K562 (cell line): Measurements from ENCODE around the gene TLCD5. TPM values are rescaled to one million over a fixed set of nuclear protein-coding genes. Genes with fewer than 3 reads are reported as not detected.

Experiments used
- BMI1 ChIP-seq: fragments of 150-350 bp; IDR thresholded peaks from 2 replicates; pipeline ENCODE4 v1.6.1; 2014; ENCODE audit warnings: low read length
- BRF1 ChIP-seq: IDR thresholded peaks from 3 replicates; pipeline ENCODE4 v1.6.1; 2011; ENCODE audit warnings: borderline replicate concordance, mild to moderate bottlenecking; ENCODE audit not compliant: insufficient read length; ENCODE audit errors: extremely low read depth
- CBX8 ChIP-seq: fragments of 200-600 bp; sonication (generic); IDR thresholded peaks from 2 replicates; pipeline ENCODE4 v1.6.1; 2012; ENCODE audit warnings: borderline replicate concordance, mixed run types, low read depth, mild to moderate bottlenecking, moderate library complexity, mixed read lengths, low read length, control low read depth, inconsistent platforms; ENCODE audit not compliant: poor library complexity, severe bottlenecking; ENCODE audit errors: extremely low read depth
- EGR1 ChIP-seq: fragments of 450-650 bp; conservative IDR thresholded peaks from 2 replicates; pipeline ENCODE4 v1.6.1; 2017; ENCODE audit warnings: mild to moderate bottlenecking
- FOXM1 ChIP-seq, 2 experiments: fragments of 450-650 bp in 1 of 2; sonication (generic) in 1 of 2; formaldehyde crosslinking in 1 of 2; IDR thresholded peaks; 2 replicates each; pipeline versions ENCODE4 v1.6.1 to v1.9.0; 2017 to 2022; ENCODE audit warnings: low read depth in 2 of 2, mild to moderate bottlenecking in 2 of 2, missing genetic modification reagents in 1 of 2, moderate library complexity in 1 of 2
- HIVEP1 ChIP-seq: fragments of 250-450 bp; sonication (Bioruptor Pico); IDR thresholded peaks from 2 replicates; pipeline ENCODE4 v1.4.0; 2020; ENCODE audit warnings: mild to moderate bottlenecking
- HLTF ChIP-seq: fragments of 450-650 bp; IDR thresholded peaks from 2 replicates; pipeline ENCODE4 v1.6.1; 2016
- MCM5 ChIP-seq: fragments of 450-650 bp; IDR thresholded peaks from 2 replicates; pipeline ENCODE4 v1.6.1; 2016; ENCODE audit warnings: low read depth
- MTA1 ChIP-seq: fragments of 450-650 bp; IDR thresholded peaks from 2 replicates; pipeline ENCODE4 v1.6.1; 2017; ENCODE audit warnings: borderline replicate concordance
- NCOA6 ChIP-seq: fragments of 450-650 bp; IDR thresholded peaks from 2 replicates; pipeline ENCODE4 v1.6.1; 2017; ENCODE audit warnings: mild to moderate bottlenecking
- NFE2 ChIP-seq: IDR thresholded peaks from 2 replicates; pipeline ENCODE4 v1.6.1; 2014; ENCODE audit warnings: antibody characterized with exemption, low read depth
- PYGO2 ChIP-seq: fragments of 450-650 bp; IDR thresholded peaks from 2 replicates; pipeline ENCODE4 v1.6.1; 2016; ENCODE audit warnings: mild to moderate bottlenecking, missing genetic modification characterization, moderate library complexity, missing compliant biosample characterization
- RUNX1 ChIP-seq: sonication (generic); IDR thresholded peaks from 2 replicates; pipeline ENCODE4 v1.6.1; 2016; ENCODE audit warnings: antibody characterized with exemption, low read depth
- SLC30A9 ChIP-seq: fragments of 250-450 bp; sonication (Bioruptor Pico); IDR thresholded peaks from 2 replicates; pipeline ENCODE4 v1.8.0; 2022; ENCODE audit warnings: mild to moderate bottlenecking, moderate library complexity
- SMARCC2 ChIP-seq: fragments of 450-650 bp; IDR thresholded peaks from 2 replicates; pipeline ENCODE4 v1.6.1; 2017; ENCODE audit warnings: antibody characterized with exemption, moderate library complexity, mild to moderate bottlenecking, low read depth
- SP1 ChIP-seq: sonication (generic); formaldehyde crosslinking; IDR thresholded peaks from 2 replicates; pipeline ENCODE4 v1.8.1; 2022; ENCODE audit warnings: mild to moderate bottlenecking, missing genetic modification reagents
- SUPT5H ChIP-seq: fragments of 450-650 bp; IDR thresholded peaks from 2 replicates; pipeline ENCODE4 v1.6.1; 2016
- TAF9B ChIP-seq: fragments of 450-650 bp; IDR thresholded peaks from 2 replicates; pipeline ENCODE4 v1.6.1; 2018; ENCODE audit warnings: mild to moderate bottlenecking; ENCODE audit not compliant: partially characterized antibody
- ZFP36 ChIP-seq: fragments of 150-350 bp; IDR thresholded peaks from 2 replicates; pipeline ENCODE4 v1.6.1; 2018; ENCODE audit warnings: low read length, low read depth; ENCODE audit not compliant: partially characterized antibody
- ZNF232 ChIP-seq: sonication (generic); formaldehyde crosslinking; IDR thresholded peaks from 2 replicates; pipeline ENCODE4 v1.8.0; 2022; ENCODE audit warnings: mild to moderate bottlenecking, missing genetic modification reagents
- ZNF253 ChIP-seq: fragments of 250-450 bp; sonication (Bioruptor Pico); conservative IDR thresholded peaks from 2 replicates; pipeline ENCODE4 v1.6.1; 2021; ENCODE audit warnings: mild to moderate bottlenecking
- ZNF41 ChIP-seq: fragments of 250-450 bp; sonication (Bioruptor Pico); conservative IDR thresholded peaks from 2 replicates; pipeline ENCODE4 v1.4.0; 2020; ENCODE audit warnings: mild to moderate bottlenecking
- ZNF444 ChIP-seq: fragments of 250-450 bp; sonication (Bioruptor Pico); IDR thresholded peaks from 2 replicates; pipeline ENCODE4 v1.4.0; 2020; ENCODE audit warnings: mild to moderate bottlenecking, moderate library complexity
- ZNF57 ChIP-seq: fragments of 450-650 bp; formaldehyde crosslinking; IDR thresholded peaks from 2 replicates; pipeline ENCODE4 v1.4.0; 2020; ENCODE audit warnings: mild to moderate bottlenecking, moderate library complexity
- ZNF717 ChIP-seq: fragments of 250-450 bp; sonication (Bioruptor Pico); IDR thresholded peaks from 2 replicates; pipeline ENCODE4 v1.5.0; 2021
- polyA plus RNA-seq, 8 experiments: library from polyadenylated mRNA; depleted of rRNA in 4 of 8; stranded (reverse) in 5 of 8; unstranded in 3 of 8; fragments of >200 nt; fragmentation: Nextera tagmentation in 2 of 8; fragmentation: Illumina TruSeq in 1 of 8; extraction: Ambion mirVana in 2 of 8; extraction: Trizol in 1 of 8; gene quantifications; 2 replicates each; pipeline versions ENCODE4 v1.2.1 to v1.2.3, GENCODE V29; 2011 to 2014; ENCODE audit warnings: inconsistent platforms in 1 of 8, missing spikeins in 1 of 8
- total RNA-seq, 7 experiments: library from RNA; depleted of rRNA in 6 of 7; stranded (reverse); fragments of >200 nt in 6 of 7; fragmentation: Illumina TruSeq in 2 of 7; extraction: Trizol in 2 of 7; gene quantifications; 2 replicates each; pipeline versions ENCODE4 v1.2.1 to v1.2.3, GENCODE V29; 2011 to 2021; ENCODE audit warnings: low replicate concordance in 1 of 7
- TF ChIP-seq, protein P1 (sequence below): IDR thresholded peaks from 2 replicates; pipeline ENCODE4 v1.6.1; 2011; ENCODE audit warnings: borderline replicate concordance, low read depth, mild to moderate bottlenecking, moderate library complexity, low read length; ENCODE audit not compliant: insufficient read depth, poor library complexity, severe bottlenecking
- TF ChIP-seq, protein P2 (sequence below): fragments of 250-450 bp; sonication (Bioruptor Pico); IDR thresholded peaks from 2 replicates; pipeline ENCODE4 v1.5.0; 2020; ENCODE audit warnings: mild to moderate bottlenecking

TLCD5 gene
- total and polyA plus RNA-seq, 9 of the 15 experiments (the other 6 are each of a cell fraction or from before 2014, with no cell fraction given) = 0.94 to 5.1 (median 1.6) TPM

DNA sequence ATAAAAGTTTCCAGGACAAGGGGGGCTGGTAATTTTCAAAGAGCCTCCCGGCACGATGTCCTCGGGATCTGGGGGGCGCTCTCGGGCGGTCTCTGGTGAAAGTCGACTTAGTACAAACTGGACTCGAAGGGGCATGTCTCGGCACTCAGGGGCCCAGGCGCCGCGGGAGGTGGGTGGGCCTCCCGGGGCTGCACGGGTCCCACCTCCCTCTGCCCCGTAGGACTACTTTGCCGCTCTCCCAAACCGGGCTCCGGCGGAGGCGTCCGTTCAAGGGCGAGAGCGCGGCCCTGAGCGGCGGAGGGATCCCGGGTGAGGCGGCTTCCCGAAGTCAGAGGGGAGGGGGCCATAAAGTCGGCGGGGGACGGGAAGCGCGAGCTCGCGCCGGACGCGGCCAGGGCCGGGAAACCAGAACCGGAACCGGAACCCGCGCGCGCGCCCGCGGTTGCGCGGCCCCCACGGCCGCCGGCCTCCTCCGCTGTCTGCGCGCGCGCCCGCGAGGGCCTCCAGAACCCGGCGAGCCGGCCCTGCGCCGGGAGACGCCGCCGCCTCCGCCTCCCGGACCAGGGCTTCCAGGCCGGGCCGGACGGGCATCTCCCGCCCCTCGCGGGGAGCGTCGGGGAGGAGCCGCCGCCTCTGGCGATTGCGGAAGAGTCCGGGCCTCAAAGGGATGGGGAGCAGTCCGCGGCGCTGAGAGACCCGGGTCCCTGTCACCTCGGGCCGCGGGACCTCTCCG is 11.0 kb downstream of the TLCD5 start, which contains the start of gene ARHGEF12 (continued):
- no peak for TF ChIP-seq BMI1
- no peak for TF ChIP-seq PYGO2 (tag)
- TF ChIP-seq MTA1 = no peak; the same call in 1 of the 2 replicates
- peak; percentile 43; the same call in 1 of the 2 replicates for TF ChIP-seq FOXM1 (IDR thresholded peaks at IDR 0.05; ENCODE audit: low read depth)
- peak; percentile 17; the same call in 1 of the 2 replicates for TF ChIP-seq FOXM1 (CRISPR knock-in tag; IDR thresholded peaks at IDR 0.05; ENCODE audit: low read depth)
- TF ChIP-seq ZNF57 (CRISPR knock-in tag) = no peak
- no peak for TF ChIP-seq HIVEP1 (CRISPR knock-in tag)
- no peak for TF ChIP-seq RUNX1
- TF ChIP-seq TAF9B = peak; percentile 72
- TF ChIP-seq ZNF41 = no peak
- TF ChIP-seq, protein P1, sequence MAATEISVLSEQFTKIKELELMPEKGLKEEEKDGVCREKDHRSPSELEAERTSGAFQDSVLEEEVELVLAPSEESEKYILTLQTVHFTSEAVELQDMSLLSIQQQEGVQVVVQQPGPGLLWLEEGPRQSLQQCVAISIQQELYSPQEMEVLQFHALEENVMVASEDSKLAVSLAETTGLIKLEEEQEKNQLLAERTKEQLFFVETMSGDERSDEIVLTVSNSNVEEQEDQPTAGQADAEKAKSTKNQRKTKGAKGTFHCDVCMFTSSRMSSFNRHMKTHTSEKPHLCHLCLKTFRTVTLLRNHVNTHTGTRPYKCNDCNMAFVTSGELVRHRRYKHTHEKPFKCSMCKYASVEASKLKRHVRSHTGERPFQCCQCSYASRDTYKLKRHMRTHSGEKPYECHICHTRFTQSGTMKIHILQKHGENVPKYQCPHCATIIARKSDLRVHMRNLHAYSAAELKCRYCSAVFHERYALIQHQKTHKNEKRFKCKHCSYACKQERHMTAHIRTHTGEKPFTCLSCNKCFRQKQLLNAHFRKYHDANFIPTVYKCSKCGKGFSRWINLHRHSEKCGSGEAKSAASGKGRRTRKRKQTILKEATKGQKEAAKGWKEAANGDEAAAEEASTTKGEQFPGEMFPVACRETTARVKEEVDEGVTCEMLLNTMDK = no peak
- no peak for TF ChIP-seq ZFP36
- no peak for TF ChIP-seq ZNF444
- TF ChIP-seq SLC30A9 (CRISPR knock-in tag) = no peak
- TF ChIP-seq EGR1 = 0 out of 2 replicates have a peak, but pooled peaks have one; percentile 3
- TF ChIP-seq, protein P2, sequence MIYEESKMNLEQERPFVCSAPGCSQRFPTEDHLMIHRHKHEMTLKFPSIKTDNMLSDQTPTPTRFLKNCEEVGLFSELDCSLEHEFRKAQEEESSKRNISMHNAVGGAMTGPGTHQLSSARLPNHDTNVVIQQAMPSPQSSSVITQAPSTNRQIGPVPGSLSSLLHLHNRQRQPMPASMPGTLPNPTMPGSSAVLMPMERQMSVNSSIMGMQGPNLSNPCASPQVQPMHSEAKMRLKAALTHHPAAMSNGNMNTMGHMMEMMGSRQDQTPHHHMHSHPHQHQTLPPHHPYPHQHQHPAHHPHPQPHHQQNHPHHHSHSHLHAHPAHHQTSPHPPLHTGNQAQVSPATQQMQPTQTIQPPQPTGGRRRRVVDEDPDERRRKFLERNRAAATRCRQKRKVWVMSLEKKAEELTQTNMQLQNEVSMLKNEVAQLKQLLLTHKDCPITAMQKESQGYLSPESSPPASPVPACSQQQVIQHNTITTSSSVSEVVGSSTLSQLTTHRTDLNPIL = no peak
- no peak for TF ChIP-seq BRF1
- no peak for TF ChIP-seq CBX8
- peak; percentile 48 for TF ChIP-seq SUPT5H
- no peak for TF ChIP-seq SMARCC2
- peak; percentile 92 for TF ChIP-seq HLTF
- TF ChIP-seq SP1 (CRISPR knock-in tag) = peak; percentile 72; the same call in 1 of the 2 replicates
- TF ChIP-seq ZNF717 (CRISPR knock-in tag) = no peak
- no peak for TF ChIP-seq ZNF232 (CRISPR knock-in tag)
- TF ChIP-seq NFE2 = peak; percentile 2; the same call in 1 of the 2 replicates
- TF ChIP-seq ZNF253 (CRISPR knock-in tag) = no peak
- no peak for TF ChIP-seq MCM5
- no peak for TF ChIP-seq NCOA6
